SK-N-SH (cell line): ENCODE data around the gene CDC73. TPM values are rescaled to one million over a fixed set of nuclear protein-coding genes. Genes with fewer than 3 reads are reported as not detected.

Experiments used
- CTCF ChIA-PET: fragments of 300-600, 350-600 bp; formaldehyde crosslinking; extraction: SDS; loops from one replicate; lab custom pipeline; 2021; lab: Yijun Ruan, JAX
- POLR2A ChIA-PET: fragments of 350-600 bp; sonication (Branson Sonifier 250); formaldehyde crosslinking; extraction: SDS; loops from one replicate; lab custom pipeline; 2020; ENCODE audit warnings: antibody characterized with exemption, inconsistent platforms; lab: Yijun Ruan, JAX
- DNase-seq: peaks from one replicate; pipeline ENCODE4 v3.0.0; 2012
- H2AFZ ChIP-seq: fragments of 200-600 bp; sonication (generic); 2 replicates; pipeline ENCODE4 v1.8.1; 2016; ENCODE audit warnings: antibody characterized with exemption, mild to moderate bottlenecking, low read depth
- H3F3A ChIP-seq: fragments of 200-600 bp; sonication (generic); replicated peaks from 2 replicates; pipeline ENCODE3; 2016; ENCODE audit warnings: antibody characterized with exemption, mild to moderate bottlenecking; ENCODE audit not compliant: insufficient read depth
- H3K27ac ChIP-seq, 2 experiments: fragments of 200-500 bp in 1 of 2; fragments of 200-600 bp in 1 of 2; sonication (Bioruptor generic) in 1 of 2; sonication (generic), shearing (Covaris generic) in 1 of 2; 2 replicates each; pipeline versions ENCODE4 v1.5.1 to v1.6.1; 2014 to 2016; ENCODE audit warnings: low read depth in 2 of 2, inconsistent platforms in 1 of 2, low read length in 1 of 2, mild to moderate bottlenecking in 1 of 2, mixed read lengths in 1 of 2
- H3K27me3 ChIP-seq: fragments of 200-600 bp; sonication (generic), shearing (Covaris generic); 2 replicates; pipeline ENCODE4 v1.6.1; 2016; ENCODE audit warnings: mixed run types; ENCODE audit not compliant: insufficient read depth
- H3K36me3 ChIP-seq, 2 experiments: fragments of 200-500 bp in 1 of 2; fragments of 200-600 bp in 1 of 2; sonication (Bioruptor generic) in 1 of 2; sonication (generic) in 1 of 2; replicated peaks in 1 of 2; 2 replicates each; pipeline versions ENCODE3 to v1.5.1; 2014 to 2016; ENCODE audit warnings: low read length in 1 of 2, mild to moderate bottlenecking in 1 of 2; ENCODE audit not compliant: insufficient read depth in 2 of 2, control insufficient read depth in 1 of 2
- H3K4me1 ChIP-seq, 2 experiments: fragments of 200-500 bp in 1 of 2; fragments of 200-600 bp in 1 of 2; sonication (Bioruptor generic) in 1 of 2; sonication (generic), shearing (Covaris generic) in 1 of 2; 2 replicates each; pipeline versions ENCODE4 v1.5.1 to v1.6.1; 2014 to 2016; ENCODE audit warnings: low read depth in 1 of 2, low read length in 1 of 2, mixed run types in 1 of 2; ENCODE audit not compliant: insufficient read depth in 2 of 2, control insufficient read depth in 1 of 2
- H3K4me2 ChIP-seq: fragments of 200-600 bp; sonication (generic), shearing (Covaris generic); 2 replicates; pipeline ENCODE4 v1.6.1; 2017; ENCODE audit warnings: mixed run types
- H3K4me3 ChIP-seq, 2 experiments: fragments of 200-500 bp in 1 of 2; fragments of 200-600 bp in 1 of 2; sonication (Bioruptor generic) in 1 of 2; sonication (generic), shearing (Covaris generic) in 1 of 2; 2 replicates each; pipeline versions ENCODE4 v1.5.1 to v1.8.1; 2014 to 2016; ENCODE audit warnings: low read depth in 2 of 2, inconsistent platforms in 1 of 2, low read length in 1 of 2, mild to moderate bottlenecking in 1 of 2, mixed read lengths in 1 of 2, moderate library complexity in 1 of 2
- H3K79me2 ChIP-seq: fragments of 200-600 bp; sonication (generic); 2 replicates; pipeline ENCODE4 v1.8.1; 2017; ENCODE audit warnings: mild to moderate bottlenecking; ENCODE audit not compliant: insufficient read depth
- H3K9ac ChIP-seq: fragments of 200-600 bp; sonication (generic); 2 replicates; pipeline ENCODE4 v1.6.1; 2017; ENCODE audit warnings: mixed run types
- H3K9me2 ChIP-seq: fragments of 200-600 bp; sonication (generic); 2 replicates; pipeline ENCODE4 v1.6.1; 2017; ENCODE audit warnings: mixed run types
- H3K9me3 ChIP-seq: fragments of 200-600 bp; sonication (generic); 2 replicates; pipeline ENCODE4 v1.6.1; 2017; ENCODE audit warnings: mixed run types, mild to moderate bottlenecking, moderate library complexity
- H4K20me1 ChIP-seq: fragments of 200-600 bp; sonication (generic); 2 replicates; pipeline ENCODE4 v1.6.1; 2017; ENCODE audit warnings: mild to moderate bottlenecking, mixed run types; ENCODE audit not compliant: insufficient read depth
- CHD2 ChIP-seq: fragments of 150-350 bp; IDR thresholded peaks from 2 replicates; pipeline ENCODE4 v1.6.1; 2018; ENCODE audit warnings: low read length; ENCODE audit not compliant: partially characterized antibody
- EP300 ChIP-seq, 2 experiments: IDR thresholded peaks; 2 replicates each; pipeline versions ENCODE4 v1.4.0 to v1.6.1; 2012; ENCODE audit warnings: borderline replicate concordance in 1 of 2, low read depth in 1 of 2, low read length in 1 of 2
- FOSL2 ChIP-seq: IDR thresholded peaks from 2 replicates; pipeline ENCODE4 v1.4.0; 2012; ENCODE audit warnings: low read depth, mild to moderate bottlenecking, moderate library complexity, borderline replicate concordance
- GATA2 ChIP-seq: sonication (generic); formaldehyde crosslinking; IDR thresholded peaks from 2 replicates; pipeline ENCODE4 v1.5.0; 2020; ENCODE audit warnings: mild to moderate bottlenecking, missing genetic modification reagents
- JUND ChIP-seq: IDR thresholded peaks from 2 replicates; pipeline ENCODE4 v1.4.0; 2012
- MEF2A ChIP-seq: IDR thresholded peaks from 2 replicates; pipeline ENCODE4 v1.4.0; 2012; ENCODE audit warnings: low read depth, borderline replicate concordance
- MXI1 ChIP-seq: IDR thresholded peaks from 2 replicates; pipeline ENCODE4 v1.6.1; 2012; ENCODE audit warnings: mild to moderate bottlenecking, low read depth, low read length, improper control_type of control experiment
- POLR2AphosphoS5 ChIP-seq: IDR thresholded peaks from 2 replicates; pipeline ENCODE4 v1.6.1; 2012; ENCODE audit warnings: low read depth, low read length
- RAD21 ChIP-seq: IDR thresholded peaks from 2 replicates; pipeline ENCODE4 v1.6.1; 2012; ENCODE audit warnings: mild to moderate bottlenecking, low read length
- SIN3A ChIP-seq: IDR thresholded peaks from 2 replicates; pipeline ENCODE4 v1.6.1; 2012; ENCODE audit warnings: low read depth, mild to moderate bottlenecking, low read length, moderate library complexity, borderline replicate concordance
- SMC3 ChIP-seq: IDR thresholded peaks from 2 replicates; pipeline ENCODE4 v1.6.1; 2012; ENCODE audit warnings: low read depth, low read length, improper control_type of control experiment
- WGBS: methylation state at CpG from one replicate; pipeline ENCODE4 v1.1.6; 2017; ENCODE audit warnings: low lambda C conversion rate; 5-methylcytosine and 5-hydroxymethylcytosine counted together
- polyA plus RNA-seq, 3 experiments: library from polyadenylated mRNA; depleted of rRNA; stranded (reverse); fragments of >200 nt; gene quantifications; 2 replicates each; pipeline ENCODE4 v1.2.3, GENCODE V29; 2012
- TF ChIP-seq, protein P1 (sequence below): IDR thresholded peaks from 2 replicates; pipeline ENCODE4 v1.4.0; 2012; ENCODE audit warnings: low read depth, borderline replicate concordance
- TF ChIP-seq, protein P2 (sequence below): IDR thresholded peaks from 2 replicates; pipeline ENCODE4 v1.4.0; 2012; ENCODE audit warnings: low read depth, borderline replicate concordance

The CDC73 gene
- polyA plus RNA-seq, 1 of the 3 experiments (the other 2 are of a cell fraction): 13.4 TPM

DNA sequence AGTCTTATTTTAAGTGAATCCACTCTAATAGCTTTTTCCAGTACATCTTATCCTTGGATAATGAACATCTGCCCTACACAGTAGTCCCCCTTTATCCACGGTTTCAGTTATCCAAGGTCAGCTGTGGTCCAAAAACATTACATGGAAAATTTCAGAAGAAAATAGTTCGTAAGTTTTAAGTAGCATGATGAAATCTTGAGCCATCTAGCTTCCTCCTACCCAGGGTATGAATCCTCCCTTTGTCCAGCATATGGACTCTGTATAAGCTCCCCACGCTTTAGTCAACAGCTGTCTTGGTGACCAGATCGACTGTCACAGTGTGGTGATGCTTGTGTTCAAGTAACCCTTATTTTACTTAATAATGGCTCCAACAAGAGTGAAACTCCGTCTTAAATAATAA lies 19.2 kb upstream of the CDC73 start (continued):
- no peak for TF ChIP-seq POLR2AphosphoS5
- no peak for TF ChIP-seq EP300 (IDR thresholded peaks at IDR 0.05; ENCODE audit: borderline replicate concordance in 1 of 2, low read depth in 1 of 2, low read length in 1 of 2)

DNA sequence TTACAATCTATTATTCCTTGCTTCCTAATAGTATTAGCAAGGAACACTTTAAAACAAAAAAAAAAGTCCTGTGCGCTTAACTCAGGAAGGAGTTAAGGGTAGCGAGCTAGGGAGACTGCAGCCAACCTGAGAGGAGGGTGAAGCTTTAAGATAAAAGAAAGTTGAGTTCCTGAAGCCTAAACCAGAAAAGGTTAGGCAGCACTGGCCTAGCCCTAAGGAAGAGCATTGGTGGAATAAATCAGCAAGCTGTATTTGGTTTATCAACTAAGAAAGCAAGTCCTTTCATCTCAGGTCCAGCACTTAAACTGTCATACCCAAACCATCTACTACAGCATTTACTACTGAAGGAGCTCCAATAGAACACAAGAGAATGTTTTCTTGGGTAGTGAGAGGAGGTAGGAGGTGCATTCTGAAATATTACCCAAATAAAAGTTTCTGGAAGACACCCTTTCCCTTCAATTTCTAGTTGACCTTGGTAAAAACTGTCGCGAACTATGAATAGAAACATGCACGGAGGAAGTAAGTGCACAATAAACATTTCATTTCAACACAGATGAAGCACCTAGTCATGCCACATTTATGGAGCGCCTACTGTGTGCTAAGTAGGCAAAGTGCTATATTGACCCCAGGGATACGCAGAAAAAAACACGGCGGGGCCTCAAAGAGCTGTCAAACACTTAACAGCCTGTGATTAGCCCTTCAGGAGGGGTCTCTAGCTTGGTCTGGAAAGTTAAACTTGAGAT lies 17.9 kb upstream of the CDC73 start:
- Histone ChIP-seq H3K9me2 (no peaks in the 10 kb centered on the region), H3K4me2 (peak overlapping the region; percentile 94), H3K79me2 (peaks cover 45% of the 10 kb centered on the region), H3K9me3 (no peaks in the 10 kb centered on the region), H3F3A (peaks cover 21% of the 10 kb centered on the region), H3K4me1 (peaks cover 7 to 11% of the 10 kb centered on the region in 2 experiments; a peak in 3 of 4 replicates), H3K27me3 (no peaks in the 10 kb centered on the region), H3K36me3 (peaks cover 16 to 24% of the 10 kb centered on the region in 2 experiments), H3K27ac (peak overlapping the region; percentile 87 to 94), H3K9ac (peak overlapping the region; percentile 81), H4K20me1 (no peaks in the 10 kb centered on the region; the same call in 1 of the 2 replicates), H3K4me3 (peak overlapping the region; percentile 76 to 87), H2AFZ (peak overlapping the region; percentile 96; the same call in 1 of the 2 replicates)
- POLR2A ChIA-PET: interaction anchor here (0.6 to 2.4 kb wide), 2 partner anchors 18 to 34 kb away, joined by 3 to 14 read pairs; partner anchors contain the start of gene CDC73
- TF ChIP-seq FOSL2: no peak
- TF ChIP-seq SMC3: no peak
- no peak for TF ChIP-seq GATA2
- TF ChIP-seq, protein P1, sequence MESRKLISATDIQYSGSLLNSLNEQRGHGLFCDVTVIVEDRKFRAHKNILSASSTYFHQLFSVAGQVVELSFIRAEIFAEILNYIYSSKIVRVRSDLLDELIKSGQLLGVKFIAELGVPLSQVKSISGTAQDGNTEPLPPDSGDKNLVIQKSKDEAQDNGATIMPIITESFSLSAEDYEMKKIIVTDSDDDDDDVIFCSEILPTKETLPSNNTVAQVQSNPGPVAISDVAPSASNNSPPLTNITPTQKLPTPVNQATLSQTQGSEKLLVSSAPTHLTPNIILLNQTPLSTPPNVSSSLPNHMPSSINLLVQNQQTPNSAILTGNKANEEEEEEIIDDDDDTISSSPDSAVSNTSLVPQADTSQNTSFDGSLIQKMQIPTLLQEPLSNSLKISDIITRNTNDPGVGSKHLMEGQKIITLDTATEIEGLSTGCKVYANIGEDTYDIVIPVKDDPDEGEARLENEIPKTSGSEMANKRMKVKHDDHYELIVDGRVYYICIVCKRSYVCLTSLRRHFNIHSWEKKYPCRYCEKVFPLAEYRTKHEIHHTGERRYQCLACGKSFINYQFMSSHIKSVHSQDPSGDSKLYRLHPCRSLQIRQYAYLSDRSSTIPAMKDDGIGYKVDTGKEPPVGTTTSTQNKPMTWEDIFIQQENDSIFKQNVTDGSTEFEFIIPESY: no peak
- no peak for TF ChIP-seq RAD21
- TF ChIP-seq CHD2: no peak
- TF ChIP-seq JUND: no peak
- no peak for TF ChIP-seq MEF2A
- TF ChIP-seq SIN3A: no peak
- no peak for TF ChIP-seq MXI1
- TF ChIP-seq, protein P2, sequence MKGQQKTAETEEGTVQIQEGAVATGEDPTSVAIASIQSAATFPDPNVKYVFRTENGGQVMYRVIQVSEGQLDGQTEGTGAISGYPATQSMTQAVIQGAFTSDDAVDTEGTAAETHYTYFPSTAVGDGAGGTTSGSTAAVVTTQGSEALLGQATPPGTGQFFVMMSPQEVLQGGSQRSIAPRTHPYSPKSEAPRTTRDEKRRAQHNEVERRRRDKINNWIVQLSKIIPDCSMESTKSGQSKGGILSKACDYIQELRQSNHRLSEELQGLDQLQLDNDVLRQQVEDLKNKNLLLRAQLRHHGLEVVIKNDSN: no peak
- WGBS: 75% methylated on average over 9 of the region's 9 CpGs
- CTCF ChIA-PET: interaction anchor here (1.0 to 1.5 kb wide), 4 partner anchors 15 to 626 kb away, joined by 3 to 8 read pairs (median 4); partner anchors contain the start of gene CDC73
- no peak for DNase-seq
